Stimulated activated CD4-positive, alpha-beta T cell treated with anti-CD3 and anti-CD28 coated beads, Interleukin-1b, Interleukin-23, amount 100 ng/mL, for 4 hours (primary cell): ENCODE results near the gene SEC63.
"Not testable (repeated sequence)": the region's sequence is repeated elsewhere in the genome, so short reads cannot be mapped to it uniquely, and the experiment has no call there.

Experiments used
- DNase-seq, 2 donors: peaks; one replicate each; pipeline ENCODE4 v3.0.0-alpha.2; 2020; ENCODE audit warnings: low read depth in 2 of 2

The SEC63 gene, protein sequence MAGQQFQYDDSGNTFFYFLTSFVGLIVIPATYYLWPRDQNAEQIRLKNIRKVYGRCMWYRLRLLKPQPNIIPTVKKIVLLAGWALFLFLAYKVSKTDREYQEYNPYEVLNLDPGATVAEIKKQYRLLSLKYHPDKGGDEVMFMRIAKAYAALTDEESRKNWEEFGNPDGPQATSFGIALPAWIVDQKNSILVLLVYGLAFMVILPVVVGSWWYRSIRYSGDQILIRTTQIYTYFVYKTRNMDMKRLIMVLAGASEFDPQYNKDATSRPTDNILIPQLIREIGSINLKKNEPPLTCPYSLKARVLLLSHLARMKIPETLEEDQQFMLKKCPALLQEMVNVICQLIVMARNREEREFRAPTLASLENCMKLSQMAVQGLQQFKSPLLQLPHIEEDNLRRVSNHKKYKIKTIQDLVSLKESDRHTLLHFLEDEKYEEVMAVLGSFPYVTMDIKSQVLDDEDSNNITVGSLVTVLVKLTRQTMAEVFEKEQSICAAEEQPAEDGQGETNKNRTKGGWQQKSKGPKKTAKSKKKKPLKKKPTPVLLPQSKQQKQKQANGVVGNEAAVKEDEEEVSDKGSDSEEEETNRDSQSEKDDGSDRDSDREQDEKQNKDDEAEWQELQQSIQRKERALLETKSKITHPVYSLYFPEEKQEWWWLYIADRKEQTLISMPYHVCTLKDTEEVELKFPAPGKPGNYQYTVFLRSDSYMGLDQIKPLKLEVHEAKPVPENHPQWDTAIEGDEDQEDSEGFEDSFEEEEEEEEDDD

GRCh38 chr6:107957909-107958688 is at the start of gene SEC63:
SEC63 (minus strand) TSS chr6:107958208; CDS start chr6:107958009, 199 bp downstream.
- DNase-seq = peak; percentile 95 to 96

DNA sequence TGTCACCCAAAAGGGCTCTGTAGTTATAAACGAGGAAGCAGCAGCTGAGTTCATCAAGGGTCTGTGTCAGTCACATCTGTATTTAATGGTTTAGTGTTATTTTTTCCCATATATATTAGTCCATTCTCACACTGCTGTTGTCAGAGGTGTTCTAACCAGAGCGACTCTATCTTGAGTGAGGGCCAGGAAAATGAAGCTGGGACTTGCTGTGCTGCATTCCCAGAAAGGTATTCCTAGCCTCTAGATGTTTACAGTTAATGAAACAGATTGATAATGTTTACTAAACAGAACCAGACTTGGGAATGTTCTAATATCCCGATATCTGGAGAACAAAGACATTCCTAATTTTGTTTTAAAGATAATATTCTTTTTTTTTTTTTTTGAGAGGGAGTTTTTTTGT is 48.0 kb upstream of the SEC63 start:
- no peak for DNase-seq

DNA sequence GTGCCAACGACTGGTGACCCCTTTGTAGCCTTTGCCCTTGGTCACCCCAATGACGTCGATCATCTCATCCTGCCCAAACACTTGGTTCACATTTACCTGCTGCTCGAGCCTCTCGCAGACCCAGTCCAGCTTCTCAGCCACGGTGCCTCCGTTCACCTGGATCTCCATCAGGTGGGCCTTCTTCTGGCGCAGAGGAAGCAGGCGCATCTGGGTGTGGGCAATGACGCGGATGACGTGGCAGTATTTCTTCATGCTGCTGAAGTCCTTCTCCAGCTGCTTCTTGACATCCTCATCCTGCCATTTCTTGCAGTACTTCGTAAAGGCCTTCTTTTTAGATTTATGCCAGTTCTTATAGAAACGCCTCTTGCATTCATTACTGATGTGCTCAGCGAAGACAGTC is 46.9 kb upstream of the SEC63 start:
- no peak for DNase-seq

GRCh38 chr6:108002365-108003221 is 44.6 kb upstream of the SEC63 start:
- no peak for DNase-seq

DNA sequence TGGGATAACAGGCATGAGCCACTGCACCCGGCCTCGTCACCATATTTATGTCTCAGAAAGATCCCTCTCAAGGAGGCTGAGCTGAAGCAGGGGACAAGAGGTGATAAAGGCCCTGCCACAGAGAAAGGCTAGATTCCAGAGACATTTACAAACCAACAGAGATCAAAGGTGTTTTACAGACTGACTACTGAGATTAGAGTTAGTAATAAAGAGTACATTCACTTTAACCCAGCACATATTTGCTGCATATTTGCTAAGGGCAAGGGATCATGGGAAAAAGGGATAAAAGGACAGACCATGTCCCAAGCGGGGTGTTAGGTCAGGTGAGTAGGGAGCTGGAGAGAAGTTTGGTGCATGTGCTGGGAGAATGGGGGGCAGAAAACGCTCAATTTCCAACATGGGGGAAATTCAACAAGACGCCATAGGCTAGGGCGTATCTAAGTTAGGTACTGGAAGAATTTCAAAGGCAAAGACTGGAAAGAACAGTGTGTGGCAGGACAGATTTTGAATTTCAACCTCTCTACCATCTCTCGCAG is 43.8 kb upstream of the SEC63 start:
- DNase-seq = no peak

- not testable (repeated sequence) for DNase-seq
Measured at GRCh38 chr6:108000259-108000658, 42.3 kb upstream of the SEC63 start.

DNA sequence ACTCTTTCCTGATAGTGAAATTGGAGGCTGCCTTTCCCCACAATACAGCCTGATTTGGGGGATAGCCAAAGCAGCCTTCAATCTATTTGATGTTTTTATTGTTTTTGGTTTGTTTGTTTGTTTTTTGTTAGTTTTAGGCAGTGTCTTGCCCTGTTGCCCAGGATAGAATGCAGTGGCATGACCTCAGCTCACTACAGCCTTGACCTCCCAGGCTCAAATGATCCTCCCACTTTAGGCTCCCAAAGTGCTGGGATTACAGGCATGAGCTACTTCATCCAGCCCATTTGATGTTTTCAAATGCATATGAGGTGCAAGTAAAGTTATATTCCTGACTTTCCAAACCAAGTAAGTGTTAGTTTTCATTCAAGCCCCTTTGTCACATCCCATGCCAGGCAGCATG is 41.3 kb upstream of the SEC63 start:
- DNase-seq = no peak

- DNase-seq = no peak
Measured at GRCh38 chr6:107991772-107992550, 34.0 kb upstream of the SEC63 start.

- no peak for DNase-seq
Measured at GRCh38 chr6:107991061-107991460, 33.1 kb upstream of the SEC63 start.

DNA sequence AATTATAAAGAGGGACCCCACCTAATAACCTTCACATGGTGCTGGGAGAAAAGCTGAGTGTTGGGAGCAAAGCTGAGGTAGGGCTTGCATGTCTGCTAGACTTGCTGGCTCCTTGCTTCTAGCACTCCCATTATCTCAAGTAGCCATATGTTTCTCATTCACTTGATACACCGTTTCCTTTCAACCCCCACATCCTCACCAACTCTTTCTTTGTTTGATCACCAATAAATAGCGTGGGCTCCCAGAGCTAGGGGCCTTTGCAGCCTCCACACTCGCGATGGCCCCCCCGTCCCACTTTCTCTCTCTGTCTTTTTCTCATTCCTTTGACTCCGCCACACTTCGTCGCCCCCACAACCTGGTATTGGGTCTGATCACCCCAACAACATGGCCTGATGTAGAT is 32.6 kb upstream of the SEC63 start:
- not testable (repeated sequence) for DNase-seq

DNA sequence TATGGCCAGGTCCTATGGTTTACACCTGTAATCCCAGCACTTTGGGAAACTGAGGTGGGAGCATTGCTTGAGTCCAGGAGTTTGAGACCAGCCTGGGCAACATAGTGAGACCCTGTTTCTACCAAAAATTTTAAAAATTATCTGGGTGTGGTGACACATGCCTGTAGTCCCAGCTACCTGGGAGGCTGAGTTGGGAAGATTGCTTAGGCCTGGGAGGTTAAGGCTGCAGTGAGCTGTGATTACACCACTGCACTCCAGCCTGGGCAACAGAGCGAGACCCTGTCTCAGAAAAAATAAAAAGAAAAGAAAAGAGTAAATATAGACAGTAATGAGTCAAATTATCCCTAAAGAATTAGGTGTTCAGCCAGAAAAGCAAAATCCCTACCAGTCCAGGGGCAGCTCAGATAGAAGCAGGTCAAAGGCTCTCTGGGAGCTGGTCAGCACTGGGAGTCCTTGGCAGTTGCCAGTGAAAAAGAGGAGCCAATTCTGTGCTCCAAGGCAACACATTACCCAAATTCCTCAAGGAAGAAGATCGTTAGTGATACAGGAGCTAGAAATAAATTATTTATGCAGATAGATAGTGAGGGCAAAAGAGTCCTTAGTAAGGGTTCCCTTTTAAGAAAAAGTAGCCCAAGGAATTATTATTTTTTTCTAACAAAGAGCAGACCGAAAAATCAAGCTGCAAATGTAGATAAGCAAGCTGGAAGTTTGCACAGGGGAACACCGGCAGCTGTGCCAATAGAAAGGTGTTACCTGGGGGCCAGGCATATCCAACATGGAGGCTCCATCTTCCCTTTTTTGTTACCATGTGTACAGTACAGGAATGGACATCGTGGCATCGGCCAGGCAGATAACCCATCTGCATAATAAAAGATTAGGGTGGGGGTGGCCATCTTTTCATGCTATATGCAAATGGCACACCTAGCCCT is 31.4 kb upstream of the SEC63 start:
- DNase-seq = no peak

GRCh38 chr6:107988570-107988969 is 30.6 kb upstream of the SEC63 start:
- no peak for DNase-seq

GRCh38 chr6:107987805-107988204 is 29.8 kb upstream of the SEC63 start:
- no peak for DNase-seq

DNA sequence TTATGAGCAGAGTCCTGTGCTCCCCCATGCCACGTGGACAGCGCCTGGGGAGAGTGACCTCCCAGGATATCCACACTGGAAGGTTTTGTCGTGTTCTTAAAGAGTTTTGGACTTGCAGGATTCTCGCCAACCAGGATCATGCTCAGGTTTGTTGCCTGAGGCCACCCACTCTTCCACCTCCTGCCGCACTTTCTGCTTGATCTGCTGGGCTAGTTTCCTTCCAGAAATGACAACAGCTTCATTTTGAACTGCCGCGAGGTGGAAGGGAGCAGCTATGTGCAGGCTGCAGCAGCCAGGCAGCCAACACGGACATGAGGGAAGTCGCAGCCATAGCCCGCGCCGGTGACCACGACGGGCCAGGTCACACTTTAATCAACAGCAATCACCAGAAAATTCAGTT is 27.7 kb upstream of the SEC63 start:
- DNase-seq = no peak

DNA sequence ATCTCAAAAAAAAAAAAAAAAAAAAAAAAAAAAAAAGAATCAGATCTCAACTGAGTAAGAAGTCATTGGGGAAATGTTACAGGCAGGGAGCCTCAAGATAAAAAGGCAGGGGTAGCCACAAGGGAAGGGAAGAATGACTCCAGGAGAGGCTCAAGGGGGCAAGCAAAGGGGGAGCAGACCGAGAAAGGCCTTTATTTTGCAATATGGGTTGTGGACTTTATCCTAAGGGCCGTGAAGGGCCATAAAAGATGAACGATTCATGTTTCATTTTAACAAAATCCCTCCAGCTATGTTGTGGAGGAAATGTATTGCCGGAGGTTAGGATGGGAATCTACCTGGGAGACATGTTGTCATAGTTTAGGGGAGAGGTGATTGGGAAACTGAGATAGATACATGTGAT is 25.8 kb upstream of the SEC63 start:
- no peak for DNase-seq

DNA sequence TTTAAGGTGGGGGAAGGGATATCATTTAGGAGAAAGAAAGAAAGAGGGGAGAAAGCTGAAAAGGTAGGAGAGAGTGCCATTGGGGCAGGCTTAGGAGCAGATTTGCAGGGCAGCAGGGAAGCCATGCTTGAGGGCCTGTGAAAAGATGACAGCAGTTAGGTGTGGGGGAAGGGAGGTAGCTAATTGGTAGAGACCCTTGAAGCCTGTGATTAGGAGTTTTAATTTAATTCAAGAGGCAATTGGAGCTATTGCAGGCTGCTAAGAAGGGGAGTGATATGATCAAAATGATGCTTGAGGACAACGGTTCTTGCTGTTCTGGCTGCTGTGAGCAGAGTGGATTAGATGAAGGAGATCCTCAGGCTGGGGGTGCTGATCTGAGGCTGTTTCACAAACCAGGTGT is 24.5 kb upstream of the SEC63 start:
- no peak for DNase-seq

DNA sequence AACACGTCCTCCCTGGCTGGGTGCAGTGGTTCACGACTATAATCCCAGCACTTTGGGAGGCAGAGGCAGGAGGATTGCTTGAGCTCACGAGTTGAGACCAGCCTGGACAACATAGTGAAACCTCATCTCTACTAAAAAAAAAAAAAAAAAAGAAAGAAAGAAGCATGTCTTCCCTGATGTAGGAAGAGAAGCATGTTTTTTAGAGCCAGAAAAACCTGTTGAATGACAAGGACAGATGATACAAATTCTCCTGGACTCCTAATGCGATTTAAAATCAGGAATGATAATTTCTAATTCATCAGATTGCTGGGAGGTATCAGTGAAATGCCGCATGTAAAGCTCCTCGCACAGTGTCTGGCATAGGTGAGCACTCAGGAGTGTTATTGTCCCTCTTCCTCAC is 23.7 kb upstream of the SEC63 start:
- DNase-seq = no peak

DNA sequence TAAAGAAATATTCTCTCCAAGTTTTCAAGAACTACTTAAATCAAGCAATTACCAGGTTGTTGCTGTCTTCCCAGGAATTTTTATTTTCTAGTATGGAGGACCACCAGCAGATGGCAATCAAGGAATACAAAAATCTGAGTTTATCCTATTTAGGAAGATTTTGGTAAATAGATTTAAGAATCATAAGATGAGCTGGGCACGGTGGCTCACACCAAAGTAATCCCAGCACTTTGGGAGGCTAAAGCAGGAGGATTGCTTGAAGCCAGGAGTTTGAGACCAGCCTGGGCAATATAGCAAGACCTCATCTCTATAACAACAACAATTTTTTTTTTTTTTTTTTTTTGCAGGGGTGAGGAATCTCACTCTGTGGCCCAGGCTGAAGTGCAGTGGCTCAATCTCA is 19.3 kb upstream of the SEC63 start:
- DNase-seq = no peak

DNA sequence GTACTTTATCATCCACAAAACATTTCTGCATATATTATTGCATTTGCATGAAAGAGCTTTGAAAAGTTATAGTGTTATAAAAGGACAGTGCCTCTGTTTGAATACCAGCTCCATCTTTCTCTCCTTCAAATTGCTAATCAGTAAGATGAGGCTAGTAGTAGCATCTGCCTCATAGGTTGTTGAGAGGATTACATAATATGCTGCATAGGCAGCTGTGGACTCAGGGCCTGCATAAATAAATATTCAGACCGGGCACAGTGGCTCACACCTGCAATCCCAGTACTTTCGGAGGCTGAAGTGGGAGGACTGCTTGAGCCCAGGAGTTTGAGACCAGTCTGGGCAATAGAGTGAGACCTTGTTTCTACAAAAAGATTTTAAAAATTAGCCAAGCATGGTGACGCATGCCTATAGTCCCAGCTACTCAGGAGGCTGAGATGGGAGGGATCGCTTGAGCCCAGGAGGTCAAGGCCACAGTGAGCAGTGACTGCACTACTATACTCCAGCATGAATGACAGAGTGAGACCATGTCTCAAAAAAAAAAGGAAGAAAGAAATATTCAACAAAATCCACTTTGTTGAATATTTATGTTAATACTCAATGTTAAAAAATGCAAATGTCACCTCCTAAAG is 18.3 kb upstream of the SEC63 start:
- no peak for DNase-seq
